Gastrocnemius medialis (tissue), 4 donors: ENCODE measurements around the gene MYL6. TPM values are rescaled to one million over a fixed set of nuclear protein-coding genes. Genes with fewer than 3 reads are reported as not detected.

Experiments used
- ATAC-seq, 2 donors: fragments of 150-250 bp; one replicate each; pipeline ENCODE4 v1.9.1; 2016
- DNase-seq, 2 donors: peaks; one replicate each; pipeline ENCODE4 v3.0.0-alpha.2; 2019
- H3K27ac ChIP-seq, 4 donors: fragments of 200-600 bp; sonication (generic); 1 replicate in 1 of 4; 2 replicates in 3 of 4; pipeline ENCODE4 v1.5.1; 2016 to 2018; ENCODE audit warnings: mild to moderate bottlenecking in 2 of 4, moderate library complexity in 1 of 4
- H3K27me3 ChIP-seq, 3 donors: fragments of 200-600 bp; sonication (generic) in 2 of 3; 1 replicate in 1 of 3; 2 replicates in 2 of 3; pipeline versions ENCODE4 v1.5.1 to v1.6.0; 2016 to 2019; ENCODE audit warnings: mild to moderate bottlenecking in 1 of 3, moderate library complexity in 1 of 3
- H3K36me3 ChIP-seq, 2 donors: fragments of 200-600 bp; sonication (generic) in 1 of 2; one replicate each; pipeline ENCODE4 v1.5.1; 2017 to 2018
- H3K4me1 ChIP-seq, 2 donors: fragments of 200-600 bp; sonication (generic) in 1 of 2; one replicate each; pipeline ENCODE4 v1.5.1; 2016 to 2017; ENCODE audit warnings: mild to moderate bottlenecking in 2 of 2
- H3K4me3 ChIP-seq, 4 donors: fragments of 200-600 bp; sonication (generic) in 3 of 4; 1 replicate in 1 of 4; 2 replicates in 3 of 4; pipeline ENCODE4 v1.5.1; 2016 to 2019; ENCODE audit warnings: mild to moderate bottlenecking in 2 of 4
- H3K9me3 ChIP-seq, 3 donors: fragments of 200-600 bp; sonication (generic) in 2 of 3; 1 replicate in 1 of 3; 2 replicates in 2 of 3; pipeline ENCODE4 v1.5.1; 2016 to 2019
- POLR2A ChIP-seq, 2 donors: fragments of 450-650 bp; IDR thresholded peaks; one replicate each; pipeline ENCODE4 v1.6.1; 2017; ENCODE audit warnings: antibody characterized with exemption in 2 of 2, mild to moderate bottlenecking in 2 of 2, moderate library complexity in 2 of 2
- in situ Hi-C, 4 donors: fragments of 200-750 bp; cut with MboI; loops; one replicate each; pipeline versions ENCODE4 v1.15.0 to v1.8.0; 2017; ENCODE audit warnings: low sequenced_read_pairs in 4 of 4
- intact Hi-C: fragments of 100-400 bp; cut with DNase I; formaldehyde crosslinking; loops from one replicate; pipeline ENCODE4 v1.15.1; 2023; ENCODE audit warnings: low total_unique reads
- total RNA-seq, 4 donors: library from RNA; depleted of rRNA; stranded (reverse); fragments of >200 nt; gene quantifications; one replicate each; pipeline versions ENCODE4 v1.1.0 to v1.2.3, GENCODE V29; 2016
- TF ChIP-seq, protein P1 (sequence below), 5 experiments: fragments of 450-650 bp in 3 of 5; fragments of 200-600 bp in 2 of 5; sonication (generic) in 2 of 5; IDR thresholded peaks in 4 of 5; conservative IDR thresholded peaks in 1 of 5; 1 replicate in 4 of 5; 2 replicates in 1 of 5; pipeline ENCODE4 v1.5.1; 2016 to 2019; ENCODE audit warnings: antibody characterized with exemption in 5 of 5, mild to moderate bottlenecking in 3 of 5, moderate library complexity in 3 of 5

Gene MYL6
- total RNA-seq, 4 donors from 2014 or later: 159 to 324 (median 202) TPM

- no peak for ATAC-seq
- TF ChIP-seq, protein P1, sequence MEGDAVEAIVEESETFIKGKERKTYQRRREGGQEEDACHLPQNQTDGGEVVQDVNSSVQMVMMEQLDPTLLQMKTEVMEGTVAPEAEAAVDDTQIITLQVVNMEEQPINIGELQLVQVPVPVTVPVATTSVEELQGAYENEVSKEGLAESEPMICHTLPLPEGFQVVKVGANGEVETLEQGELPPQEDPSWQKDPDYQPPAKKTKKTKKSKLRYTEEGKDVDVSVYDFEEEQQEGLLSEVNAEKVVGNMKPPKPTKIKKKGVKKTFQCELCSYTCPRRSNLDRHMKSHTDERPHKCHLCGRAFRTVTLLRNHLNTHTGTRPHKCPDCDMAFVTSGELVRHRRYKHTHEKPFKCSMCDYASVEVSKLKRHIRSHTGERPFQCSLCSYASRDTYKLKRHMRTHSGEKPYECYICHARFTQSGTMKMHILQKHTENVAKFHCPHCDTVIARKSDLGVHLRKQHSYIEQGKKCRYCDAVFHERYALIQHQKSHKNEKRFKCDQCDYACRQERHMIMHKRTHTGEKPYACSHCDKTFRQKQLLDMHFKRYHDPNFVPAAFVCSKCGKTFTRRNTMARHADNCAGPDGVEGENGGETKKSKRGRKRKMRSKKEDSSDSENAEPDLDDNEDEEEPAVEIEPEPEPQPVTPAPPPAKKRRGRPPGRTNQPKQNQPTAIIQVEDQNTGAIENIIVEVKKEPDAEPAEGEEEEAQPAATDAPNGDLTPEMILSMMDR (IDR thresholded peaks at IDR 0.05 in 4 of 5, conservative IDR thresholded peaks at IDR 0.05 in 1 of 5): no peak
- no peak for TF ChIP-seq POLR2A (IDR thresholded peaks at IDR 0.05)
- intact Hi-C loops: no loop called here
- Histone ChIP-seq H3K27me3 (no peaks in the 10 kb centered on the region), H3K4me1 (peaks cover 6 to 7% of the 10 kb centered on the region in 2 donors), H3K4me3 (no peak overlapping the region), H3K27ac (no peak overlapping the region), H3K9me3 (no peaks in the 10 kb centered on the region), H3K36me3 (peaks cover 0 to 97% of the 10 kb centered on the region in 2 donors)
- in situ Hi-C loops: no loop called here
- no peak for DNase-seq
Measured at GRCh38 chr12:56134897-56135296, 23.3 kb upstream of the MYL6 start.

GRCh38 chr12:56137853-56138571, 20.1 kb upstream of the MYL6 start:
- intact Hi-C loops: no loop called here
- Histone ChIP-seq H3K4me3 (no peak overlapping the region), H3K4me1 (peaks cover 0 to under 1% of the 10 kb centered on the region in 2 donors), H3K36me3 (peaks cover 0 to 96% of the 10 kb centered on the region in 2 donors), H3K27me3 (no peaks in the 10 kb centered on the region), H3K27ac (no peak overlapping the region), H3K9me3 (no peaks in the 10 kb centered on the region)
- no peak for TF ChIP-seq POLR2A (IDR thresholded peaks at IDR 0.05)
- TF ChIP-seq, protein P1 (IDR thresholded peaks at IDR 0.05 in 4 of 5, conservative IDR thresholded peaks at IDR 0.05 in 1 of 5): no peak
- DNase-seq (no peak), ATAC-seq (no peak)
- in situ Hi-C loops: no loop called here

DNA sequence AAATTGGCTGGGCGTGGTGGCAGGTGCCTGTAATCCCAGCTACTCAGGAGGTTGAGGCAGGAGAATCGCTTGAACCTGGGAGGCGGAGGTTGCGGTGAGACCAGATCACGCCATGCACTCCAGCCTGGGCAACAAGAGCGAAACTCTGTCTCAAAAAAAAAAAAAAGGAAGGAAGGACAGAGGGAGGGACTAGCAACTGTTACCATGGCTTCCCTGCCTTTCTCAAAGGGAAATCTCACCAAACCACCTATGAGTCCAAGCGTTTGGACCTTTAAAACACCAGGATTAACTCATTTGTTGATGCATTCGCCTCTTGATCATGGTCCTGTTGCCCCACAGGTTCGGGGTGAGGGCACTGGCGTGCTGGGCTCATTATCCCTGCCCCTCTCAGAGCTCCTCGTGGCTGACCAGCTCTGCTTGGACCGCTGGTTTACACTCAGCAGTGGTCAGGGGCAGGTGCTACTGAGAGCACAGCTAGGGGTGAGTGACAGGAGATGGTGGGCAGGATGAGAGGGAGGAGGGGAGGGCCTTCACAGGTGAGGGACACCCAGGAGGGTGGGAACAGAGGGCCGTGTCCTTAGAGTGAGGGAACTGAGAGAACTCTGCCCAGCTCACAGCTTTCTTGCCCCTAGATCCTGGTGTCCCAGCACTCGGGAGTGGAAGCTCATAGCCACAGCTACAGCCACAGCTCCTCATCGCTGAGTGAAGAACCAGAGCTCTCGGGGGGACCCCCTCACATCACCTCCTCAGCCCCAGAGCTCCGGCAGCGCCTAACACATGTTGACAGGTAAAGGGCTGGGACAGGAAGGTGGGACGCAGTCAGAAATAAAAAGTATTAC, 16.0 kb upstream of the MYL6 start:
- Histone ChIP-seq H3K36me3 (peaks cover 0 to 76% of the 10 kb centered on the region in 2 donors), H3K4me3 (no peak overlapping the region), H3K9me3 (no peaks in the 10 kb centered on the region), H3K27ac (peak overlapping the region; percentile 65 to 82 (median 77)), H3K27me3 (no peaks in the 10 kb centered on the region), H3K4me1 (peaks cover 0 to 11% of the 10 kb centered on the region in 2 donors)
- intact Hi-C loops: no loop called here
- no peak for TF ChIP-seq POLR2A (IDR thresholded peaks at IDR 0.05)
- TF ChIP-seq, protein P1 (IDR thresholded peaks at IDR 0.05 in 4 of 5, conservative IDR thresholded peaks at IDR 0.05 in 1 of 5): no peak
- no peak for DNase-seq
- in situ Hi-C loops: no loop called here
- no peak for ATAC-seq

DNA sequence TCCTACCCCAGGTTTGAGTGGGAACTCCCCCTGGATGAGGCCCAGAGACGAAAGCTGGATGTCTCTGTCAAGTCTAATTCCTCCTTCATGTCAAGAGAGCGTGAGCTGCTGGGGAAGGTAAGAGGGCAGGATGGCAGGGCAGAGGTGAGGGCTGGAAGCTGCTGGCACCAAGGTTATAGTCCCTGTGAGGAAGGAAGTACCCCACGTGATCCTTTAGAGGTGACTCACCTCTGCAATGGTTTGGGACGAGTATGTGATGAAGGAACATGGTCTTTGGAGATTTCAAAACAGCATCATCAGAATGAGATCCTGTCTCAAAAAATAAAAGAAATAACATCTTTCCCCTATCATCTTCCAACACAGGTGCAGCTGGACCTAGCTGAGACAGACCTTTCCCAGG, 14.9 kb upstream of the MYL6 start:
- DNase-seq (no peak), ATAC-seq (no peak)
- Histone ChIP-seq H3K27ac (peak overlapping the region; percentile 65 to 82 (median 77)), H3K27me3 (no peaks in the 10 kb centered on the region), H3K4me3 (no peak overlapping the region), H3K4me1 (peaks cover 0 to 11% of the 10 kb centered on the region in 2 donors), H3K9me3 (no peaks in the 10 kb centered on the region), H3K36me3 (peaks cover 0 to 66% of the 10 kb centered on the region in 2 donors)
- in situ Hi-C loops (no loop called here), intact Hi-C loops (no loop called here)
- TF ChIP-seq, protein P1 (IDR thresholded peaks at IDR 0.05 in 4 of 5, conservative IDR thresholded peaks at IDR 0.05 in 1 of 5): no peak
